Hypothalamus (tissue), 51 donors: ENCODE measurements around the gene SNRNP35.
"Not testable (repeated sequence)": the region's sequence is repeated elsewhere in the genome, so short reads cannot be mapped to it uniquely, and the experiment has no call there.

Experiments used
- DNase-seq, 51 donors: peaks; one replicate each; lab custom pipeline; 2025; lab: John Stamatoyannopoulos, UW

The SNRNP35 gene

DNA sequence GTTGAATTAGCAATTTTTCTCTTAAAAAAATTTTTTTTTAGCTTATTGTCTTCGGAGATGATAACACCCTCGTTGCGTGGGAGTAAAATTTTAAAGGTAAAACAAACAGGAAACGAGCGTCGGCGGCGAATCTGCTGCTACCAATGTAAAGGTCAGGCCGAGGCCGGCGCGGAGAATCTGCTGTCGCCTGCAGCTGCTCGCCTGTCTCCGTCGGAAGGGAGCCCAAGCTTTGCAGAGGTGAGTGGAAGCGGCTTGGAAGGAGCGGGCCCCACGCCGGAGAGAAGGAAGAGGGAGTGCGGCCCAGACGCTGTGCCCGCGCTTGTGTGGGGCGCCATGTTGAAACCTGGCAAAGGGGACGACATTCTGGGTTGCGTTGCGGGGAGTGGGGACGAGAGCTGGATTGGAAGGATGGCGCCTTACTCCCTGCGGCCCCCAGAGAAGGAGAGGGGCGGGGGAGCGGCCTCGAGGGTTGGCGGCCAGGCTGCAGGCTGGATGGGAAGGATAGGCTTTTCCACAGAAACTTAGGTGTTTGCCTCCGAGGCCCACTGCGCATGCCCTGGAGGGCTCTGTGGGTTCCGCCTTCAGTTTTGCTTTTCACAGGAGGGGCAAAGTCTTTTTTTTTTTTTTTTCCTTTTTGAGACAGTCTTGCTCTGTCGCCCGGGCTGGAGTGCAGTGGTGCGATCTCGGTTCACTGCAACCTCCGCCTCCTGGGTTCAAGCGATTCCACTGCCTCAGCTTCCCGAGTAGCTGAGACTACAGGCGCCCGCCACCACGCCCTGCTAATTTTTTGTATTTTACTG, at the start of gene SNRNP35:
Gene SNRNP35, plus strand, starts transcription at position 160 of the 800 bp plus-strand sequence. CDS start 7,402 bp downstream, outside the sequence.
- DNase-seq: peak; percentile 31 to 98 (median 74)

GRCh38 chr12:123408619-123409018, 49.3 kb upstream of the SNRNP35 start:
- not testable (repeated sequence) for DNase-seq

DNA sequence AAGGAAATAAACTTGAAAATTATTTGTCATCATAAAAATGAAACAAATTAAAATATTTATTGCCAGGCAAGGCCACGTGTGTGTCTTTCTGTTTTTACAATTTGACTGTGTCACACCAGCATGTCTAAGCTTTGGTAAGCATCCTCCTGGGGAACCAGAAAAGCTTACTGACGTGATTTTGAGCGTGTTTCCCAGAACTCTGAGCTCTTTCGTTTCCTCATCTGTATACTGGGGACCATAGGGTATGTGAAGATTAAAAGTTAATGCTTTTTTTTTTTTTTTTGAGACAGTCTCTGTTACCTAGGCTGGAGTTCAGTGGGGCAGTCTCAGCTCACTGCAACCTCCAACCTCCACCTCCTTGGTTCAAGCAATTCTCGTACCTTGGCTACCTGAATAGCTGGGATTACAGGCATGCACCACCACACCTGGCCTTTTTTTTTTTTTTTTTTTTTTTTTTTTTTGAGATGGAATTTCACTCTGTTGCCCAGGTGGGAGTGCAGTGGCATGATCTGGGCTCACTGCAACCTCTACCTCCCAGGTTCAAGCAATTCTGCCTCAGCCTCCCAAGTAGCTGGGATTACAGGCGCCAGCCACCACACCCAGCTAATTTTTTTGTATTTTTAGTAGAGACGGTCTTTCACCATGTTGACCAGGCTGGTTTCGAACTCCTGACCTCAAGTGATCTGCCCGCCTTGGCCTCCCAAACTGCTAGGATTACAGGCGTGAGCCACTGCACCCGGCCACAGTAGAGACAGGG, 48.5 kb upstream of the SNRNP35 start:
- not testable (repeated sequence) for DNase-seq

DNA sequence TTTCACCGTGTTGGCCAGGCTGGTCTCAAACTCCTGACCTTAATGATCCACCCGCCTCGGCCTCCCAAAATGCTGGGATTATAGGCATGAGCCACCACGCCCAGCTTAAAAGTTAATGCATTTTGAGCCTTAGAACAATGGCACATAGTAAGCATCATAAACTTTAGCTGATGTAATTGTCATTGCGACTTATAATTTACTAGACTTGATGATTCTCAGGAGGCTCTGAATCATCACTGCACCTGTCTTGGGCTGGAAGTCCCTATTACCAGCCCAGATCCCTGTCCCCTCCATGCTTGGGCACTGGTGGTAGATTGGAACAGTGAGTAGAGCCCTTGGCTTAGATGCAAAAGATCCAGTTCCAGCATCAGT, 47.9 kb upstream of the SNRNP35 start:
- no peak for DNase-seq

- no peak for DNase-seq
Observed at GRCh38 chr12:123421314-123421713, 36.6 kb upstream of the SNRNP35 start.

DNA sequence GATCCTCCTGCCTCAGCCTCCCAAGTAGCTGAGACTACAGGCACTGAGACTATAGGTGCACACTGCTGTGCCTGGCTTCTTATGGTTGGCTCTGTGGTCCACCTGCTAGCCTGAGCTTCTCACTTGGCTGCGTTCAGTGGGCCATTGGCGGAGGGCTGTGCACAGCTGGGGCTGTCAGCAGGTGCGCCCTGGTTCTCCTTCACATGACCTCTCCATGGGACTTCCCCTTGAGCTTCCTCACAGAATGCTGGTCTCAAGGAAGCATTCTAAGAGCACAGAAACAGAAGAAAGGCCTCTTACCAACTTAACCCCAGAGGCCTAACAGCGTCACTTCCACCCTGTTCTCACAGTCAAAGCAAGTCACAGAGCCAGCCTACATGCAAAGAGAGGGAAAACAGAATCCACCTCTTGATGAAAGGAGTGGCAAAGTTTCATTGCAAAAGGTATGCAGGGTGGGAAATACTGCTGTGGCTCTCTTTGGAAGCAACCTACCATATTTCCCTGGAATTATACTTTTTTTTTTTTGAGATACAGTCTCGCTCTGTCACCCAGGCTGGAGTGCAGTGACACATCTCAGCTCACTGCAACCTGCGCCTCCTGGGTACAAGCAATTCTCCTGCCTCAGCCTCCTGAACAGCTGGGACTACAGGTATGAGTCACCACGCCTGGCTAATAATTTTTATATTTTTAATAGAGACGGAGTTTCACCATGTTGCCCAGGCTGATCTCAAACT, 30.7 kb upstream of the SNRNP35 start:
- DNase-seq: no peak

- no peak for DNase-seq
Observed at GRCh38 chr12:123428591-123428990, 29.3 kb upstream of the SNRNP35 start.

DNA sequence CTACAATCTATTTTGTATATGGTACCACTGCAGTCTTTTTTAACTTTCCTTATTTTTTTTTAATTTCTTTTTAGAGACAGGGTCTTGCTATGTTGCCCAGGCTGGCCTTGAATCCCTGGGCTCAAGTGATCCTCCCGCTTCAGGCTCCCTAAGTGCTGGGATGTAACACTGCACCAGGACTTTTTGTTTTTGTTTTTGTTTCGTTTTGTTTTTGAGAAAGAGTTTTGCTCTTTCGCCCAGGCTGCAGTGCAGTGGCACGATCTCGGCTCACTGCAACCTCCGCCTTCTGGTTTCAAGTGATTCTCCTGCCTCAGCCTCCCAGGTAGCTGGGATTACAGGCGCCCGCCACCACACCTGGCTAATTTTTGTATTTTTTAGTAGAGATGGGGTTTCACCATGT, 28.8 kb upstream of the SNRNP35 start:
- not testable (repeated sequence) for DNase-seq

DNA sequence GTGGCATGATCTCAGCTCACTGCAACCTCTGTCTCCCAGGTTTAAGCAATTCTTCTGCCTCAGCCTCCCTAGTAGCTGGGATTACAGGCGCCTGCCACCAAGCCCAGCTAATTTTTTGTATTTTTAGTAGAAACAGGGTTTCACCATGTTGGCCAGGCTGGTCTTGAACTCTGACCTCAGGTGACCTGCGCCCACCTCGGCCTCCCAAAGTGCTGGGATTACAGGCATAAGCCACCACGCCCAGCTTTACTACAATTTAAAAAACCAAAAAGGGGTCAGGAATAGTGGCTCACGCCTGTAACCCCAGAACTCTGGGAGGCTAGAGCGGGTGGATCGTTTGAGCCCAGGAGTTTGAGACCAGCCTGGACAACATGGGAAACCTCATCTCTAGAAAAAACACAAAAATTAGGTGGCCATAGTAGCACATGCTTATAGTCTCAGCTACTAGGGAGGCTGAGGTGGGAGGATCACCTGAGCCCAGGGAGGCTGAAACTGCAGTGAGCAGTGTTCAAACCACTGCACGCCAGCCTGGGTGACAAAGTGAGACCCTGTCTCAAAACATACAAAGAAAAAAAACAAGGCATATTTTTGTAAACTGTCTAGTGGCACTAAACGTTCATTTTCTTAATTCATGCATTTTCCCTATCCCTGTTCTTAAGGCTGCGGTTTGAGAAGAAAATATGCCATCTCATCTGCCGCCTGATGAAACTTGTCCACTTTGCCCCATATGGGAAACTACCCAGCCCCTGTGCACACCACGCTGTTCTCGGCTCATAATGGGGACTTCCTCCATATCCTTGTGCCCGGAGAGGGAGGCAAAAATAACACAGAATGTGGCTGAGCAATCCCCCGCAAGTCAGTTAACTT, 25.8 kb upstream of the SNRNP35 start:
- DNase-seq: peak in 1 of 51 donors; percentile 7

DNA sequence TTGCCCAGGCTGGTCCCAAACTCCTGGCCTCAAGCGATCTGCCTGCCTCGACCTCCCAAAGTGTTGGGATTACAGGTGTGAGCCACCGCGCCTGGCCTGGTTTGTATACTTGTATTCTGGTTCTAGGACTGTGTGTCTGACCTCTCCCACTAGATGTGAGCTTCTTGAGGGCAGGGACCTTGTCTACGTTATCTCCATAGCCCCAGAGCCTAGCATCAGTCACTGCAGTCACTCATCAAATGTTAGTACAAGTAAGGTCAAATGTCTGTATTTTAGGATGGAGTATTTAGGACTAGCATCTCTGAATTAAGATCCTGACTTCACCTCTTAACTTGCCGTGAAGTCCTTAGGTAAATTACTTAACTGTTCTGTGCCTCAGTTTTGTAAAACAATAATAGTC, 24.3 kb upstream of the SNRNP35 start:
- DNase-seq: no peak

GRCh38 chr12:123435636-123436016, 22.3 kb upstream of the SNRNP35 start:
- no peak for DNase-seq

- peak in 50 of 51 donors; percentile 11 to 82 (median 56) for DNase-seq
Observed at GRCh38 chr12:123436017-123436964, 21.6 kb upstream of the SNRNP35 start, which contains the start of gene RILPL2. TSS of gene RILPL2 (minus strand) at chr12:123436684. CDS start at chr12:123436420, 264 bp downstream.

DNA sequence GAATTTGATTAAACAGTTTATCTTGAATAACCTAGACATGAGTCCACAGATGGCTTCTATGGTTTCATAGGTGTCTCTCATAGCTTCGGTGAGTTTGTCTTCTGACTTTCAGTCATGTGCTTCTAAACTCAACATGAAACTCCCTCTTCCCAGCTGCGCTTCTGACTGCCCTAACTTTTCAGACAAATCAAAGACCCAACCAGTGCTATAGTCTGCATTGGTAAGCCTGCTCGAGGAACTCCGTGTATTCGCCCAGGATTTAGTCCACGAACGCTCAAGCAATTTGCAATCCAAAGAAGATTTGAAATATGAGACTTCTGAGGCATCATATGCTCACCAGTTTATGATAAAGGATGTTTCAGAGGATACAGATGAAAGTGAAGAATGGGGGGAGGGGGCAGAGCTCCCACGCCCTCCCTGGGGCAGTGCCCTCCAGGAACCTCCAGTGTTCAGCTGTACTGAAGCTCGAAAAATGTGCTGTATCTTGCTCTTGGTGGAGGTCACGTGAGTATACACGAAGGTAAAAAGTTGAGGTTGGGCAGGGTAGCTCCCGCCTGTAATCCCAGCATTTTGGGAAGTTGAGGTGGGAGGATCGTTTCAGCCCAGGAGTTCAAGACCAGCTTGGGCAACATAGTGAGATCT, 16.3 kb upstream of the SNRNP35 start:
- DNase-seq: no peak

GRCh38 chr12:123442774-123443173, 15.2 kb upstream of the SNRNP35 start:
- no peak for DNase-seq

DNA sequence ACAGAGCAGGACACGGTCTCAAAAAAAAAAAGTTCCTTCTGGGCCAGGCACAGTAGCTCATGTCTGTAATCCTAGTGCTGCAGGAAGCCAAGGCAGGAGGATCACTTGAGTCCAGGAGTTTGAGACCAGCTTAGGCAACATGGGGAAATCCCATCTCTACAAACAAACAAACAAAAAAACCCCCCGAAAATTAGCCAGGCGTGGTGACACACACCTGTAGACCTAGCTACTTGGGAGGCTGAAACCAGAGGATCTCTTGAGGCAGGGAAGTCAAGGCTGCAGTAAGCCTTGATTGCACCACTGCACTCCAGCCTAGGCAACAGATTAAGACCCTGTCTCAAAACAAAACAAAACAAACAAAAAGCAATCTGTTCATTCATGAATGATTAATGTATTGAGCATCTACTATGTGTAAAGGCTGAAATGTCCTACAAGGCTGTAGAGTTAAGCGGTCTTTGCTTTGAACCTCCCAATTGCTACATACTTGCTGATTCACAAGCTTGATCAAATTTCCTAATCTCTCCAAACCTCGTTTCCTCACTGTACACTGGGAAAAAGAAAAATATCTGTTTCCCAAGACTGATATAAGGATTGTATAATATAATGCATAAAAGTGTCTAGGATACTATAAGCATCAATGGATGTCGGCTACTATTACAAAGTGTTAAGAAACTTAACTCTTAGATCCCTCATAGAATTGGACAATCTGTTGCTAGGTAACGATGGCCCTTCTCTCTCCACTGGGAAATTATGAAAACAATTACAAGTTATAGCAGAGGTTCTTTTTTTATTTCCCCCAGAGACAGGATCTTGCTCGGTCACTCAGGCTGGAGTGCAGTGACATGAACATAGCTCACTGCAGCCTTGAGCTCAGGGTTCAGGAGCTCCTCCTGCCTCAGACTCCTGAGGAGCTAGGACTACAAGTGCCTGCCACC, 13.6 kb upstream of the SNRNP35 start:
- no peak for DNase-seq

- no peak for DNase-seq
Observed at GRCh38 chr12:123445388-123446332, 12.3 kb upstream of the SNRNP35 start.
